Mesangial cell (primary cell): ENCODE results near the gene PAPPA2. TPM values are rescaled to one million over a fixed set of nuclear protein-coding genes. Genes with fewer than 3 reads are reported as not detected.

ENCODE experiments used
- total RNA-seq: library from RNA; depleted of rRNA; stranded (reverse); fragments of >200 nt; gene quantifications from 2 replicates; pipeline ENCODE4 v1.2.3, GENCODE V29; 2015

The PAPPA2 gene
- 0.16 and 0.89 TPM in 2 replicates for total RNA-seq

GRCh38 chr1:176462674-176463378, at the start of gene PAPPA2:
Gene PAPPA2, plus strand, starts transcription at chr1:176463175. Its CDS starts 93,148 bp downstream, at chr1:176556323.

